Fibroblast of the aortic adventitia (primary cell): ENCODE measurements around the gene INSR. TPM values are rescaled to one million over a fixed set of nuclear protein-coding genes. Genes with fewer than 3 reads are reported as not detected.
A peak's percentile ranks its signal among the peaks of the same experiment; 100 is the strongest.

ENCODE experiments used
- DNase-seq: peaks from one replicate; pipeline ENCODE4 v3.0.0-alpha.2; 2010; ENCODE audit warnings: low read depth
- H3K4me3 ChIP-seq: 2 replicates; pipeline ENCODE4 v1.5.1; 2011; ENCODE audit warnings: low read depth, mild to moderate bottlenecking, control low read depth, low read length, moderate library complexity
- CTCF ChIP-seq: IDR thresholded peaks from 2 replicates; pipeline ENCODE4 v1.5.1; 2011; ENCODE audit warnings: mild to moderate bottlenecking, low read length, control low read depth, inconsistent platforms; ENCODE audit not compliant: insufficient read depth
- total RNA-seq: library from RNA; depleted of rRNA; stranded (reverse); fragments of >200 nt; gene quantifications from 2 replicates; pipeline ENCODE4 v1.2.3, GENCODE V29; 2012; ENCODE audit warnings: low replicate concordance

INSR gene
- total RNA-seq, 1 donor, result 13.2 TPM

- no peak for TF ChIP-seq CTCF
- peak overlapping the region; percentile 49 for H3K4me3 ChIP-seq
- DNase-seq, result peak; percentile 61
Observed at GRCh38 chr19:7196763-7197118, 97.5 kb downstream of the INSR start.

DNA sequence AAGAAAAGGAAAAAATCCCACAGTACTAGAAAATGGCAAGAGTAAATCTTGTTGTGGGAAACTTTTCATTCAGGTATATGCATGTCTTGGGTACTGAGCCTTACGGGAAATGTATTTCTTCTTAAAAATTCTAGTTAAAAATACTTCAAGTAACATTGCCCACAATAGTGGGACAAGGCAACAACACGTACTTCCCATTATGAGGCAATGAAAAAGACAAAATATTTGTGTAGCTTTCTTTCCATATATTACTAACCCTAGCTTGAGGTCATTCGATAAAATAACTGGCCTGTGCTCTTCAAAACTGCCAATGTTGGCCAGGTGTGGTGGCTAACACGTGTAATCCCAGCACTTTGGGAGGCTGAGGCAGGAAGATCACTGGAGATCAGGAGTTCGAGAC lies 99.2 kb downstream of the INSR start:
- TF ChIP-seq CTCF, result no peak
- no peak overlapping the region for H3K4me3 ChIP-seq
- no peak for DNase-seq

DNA sequence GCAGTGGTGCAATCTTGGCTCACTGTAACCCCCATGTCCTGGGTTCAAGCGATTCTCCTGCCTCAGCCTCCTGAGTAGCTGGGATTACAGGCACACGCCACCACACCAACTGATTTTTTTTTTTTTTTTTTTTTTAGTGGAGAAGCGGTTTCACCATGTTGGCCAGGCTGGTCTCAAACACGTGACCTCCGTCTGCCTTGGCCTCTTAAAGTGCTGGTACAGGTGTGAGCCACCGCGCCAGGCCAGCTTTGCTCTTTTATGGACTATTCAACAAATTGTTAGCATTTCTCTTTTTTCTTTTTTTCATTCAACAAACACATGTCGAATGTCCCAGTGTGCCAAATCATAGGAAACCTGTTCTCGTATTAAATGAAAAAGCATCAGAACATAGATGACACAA lies 99.6 kb downstream of the INSR start:
- no peak for DNase-seq
- no peak overlapping the region for H3K4me3 ChIP-seq
- TF ChIP-seq CTCF, result no peak

DNA sequence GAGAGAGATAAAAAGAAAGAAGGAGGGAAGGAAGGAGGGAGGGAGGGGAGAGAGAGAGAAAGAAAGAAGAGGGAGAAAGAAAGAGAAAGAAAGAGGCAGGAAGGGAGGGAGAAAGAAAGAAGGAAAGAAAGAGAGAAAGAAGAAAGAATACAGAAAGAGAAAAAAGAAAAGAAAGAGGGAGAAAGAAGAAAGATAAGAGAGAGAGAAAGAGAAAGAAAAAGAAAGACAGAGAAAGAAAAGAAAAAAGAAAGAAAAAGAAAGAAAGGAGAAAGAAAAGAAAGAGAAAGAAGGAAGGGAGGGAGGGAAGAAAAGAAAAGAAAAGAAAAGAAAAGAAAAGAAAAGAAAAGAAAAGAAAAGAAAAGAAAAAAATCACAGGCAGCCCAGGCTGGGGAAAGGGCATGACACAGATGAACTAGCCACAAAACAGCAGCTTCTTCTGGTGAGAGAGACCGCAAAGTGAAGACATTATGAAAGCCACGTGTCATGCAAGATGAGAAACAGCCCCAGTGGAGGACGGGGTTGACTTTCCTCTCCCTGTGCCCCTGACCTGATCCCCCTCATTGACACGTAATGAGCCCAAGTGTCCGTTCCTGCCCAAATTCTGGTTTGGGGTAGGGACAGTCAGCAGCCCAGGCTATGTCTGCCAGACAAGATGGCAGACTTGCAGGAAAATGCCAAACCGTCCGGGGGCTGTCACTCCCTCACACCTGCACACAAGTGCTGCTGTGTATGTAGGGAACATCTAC lies 102.1 kb downstream of the INSR start:
- TF ChIP-seq CTCF, result no peak
- no peak for DNase-seq
- H3K4me3 ChIP-seq, result no peak overlapping the region

DNA sequence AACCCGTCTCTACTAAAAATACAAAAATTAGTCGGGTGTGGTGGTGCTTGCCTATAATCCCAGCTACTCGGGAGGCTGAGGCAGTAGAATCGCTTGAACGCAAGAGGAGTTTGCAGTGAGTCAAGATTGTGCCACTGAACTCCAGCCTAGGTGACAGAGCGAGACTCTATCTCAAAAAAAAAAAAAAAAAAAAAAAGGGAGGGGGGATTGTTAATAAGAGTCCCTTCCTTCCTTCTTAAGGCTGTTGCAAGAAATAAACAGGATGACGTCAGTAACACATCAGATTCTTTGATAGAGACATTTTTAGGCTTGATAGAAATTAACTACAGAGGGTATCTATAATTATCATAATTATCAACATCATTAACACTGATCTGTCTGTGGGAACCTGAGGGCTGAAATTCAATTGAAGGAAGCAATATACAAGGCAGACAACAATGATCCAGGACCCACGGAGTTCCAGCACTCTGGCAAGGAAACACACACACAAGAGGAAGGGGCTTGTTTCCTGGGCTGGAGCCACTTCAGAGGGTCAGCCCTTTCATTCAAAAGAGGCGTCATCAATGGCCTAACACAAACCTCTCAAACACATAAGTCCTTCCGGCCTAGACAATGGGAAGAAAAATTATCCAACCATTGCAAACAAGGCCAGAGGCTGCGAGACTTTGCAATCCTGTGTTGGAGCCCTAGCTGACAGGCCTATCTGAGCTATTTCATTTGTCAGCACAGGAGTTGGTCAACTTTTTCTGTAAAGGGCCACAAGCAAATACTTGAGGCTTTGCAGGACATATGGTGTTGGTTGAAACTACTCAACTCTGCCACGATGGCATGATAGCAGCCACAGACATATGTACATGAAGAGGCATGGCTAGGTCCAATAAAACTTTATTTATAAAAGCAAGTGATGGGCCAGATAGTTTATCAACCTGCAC lies 105.2 kb downstream of the INSR start:
- no peak overlapping the region for H3K4me3 ChIP-seq
- no peak for TF ChIP-seq CTCF
- DNase-seq, result no peak

GRCh38 chr19:7187605-7188339 lies 106.4 kb downstream of the INSR start:
- no peak for TF ChIP-seq CTCF
- H3K4me3 ChIP-seq, result no peak overlapping the region
- no peak for DNase-seq
